ELR (cell line): ENCODE data around the gene BLID.

Experiments
- DNase-seq: peaks from one replicate; pipeline ENCODE4 v3.0.0-alpha.2; 2015; ENCODE audit warnings: low read depth

The BLID gene, protein sequence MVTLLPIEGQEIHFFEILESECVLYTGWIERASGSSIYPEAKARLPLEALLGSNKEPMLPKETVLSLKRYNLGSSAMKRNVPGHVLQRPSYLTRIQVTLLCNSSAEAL

DNA sequence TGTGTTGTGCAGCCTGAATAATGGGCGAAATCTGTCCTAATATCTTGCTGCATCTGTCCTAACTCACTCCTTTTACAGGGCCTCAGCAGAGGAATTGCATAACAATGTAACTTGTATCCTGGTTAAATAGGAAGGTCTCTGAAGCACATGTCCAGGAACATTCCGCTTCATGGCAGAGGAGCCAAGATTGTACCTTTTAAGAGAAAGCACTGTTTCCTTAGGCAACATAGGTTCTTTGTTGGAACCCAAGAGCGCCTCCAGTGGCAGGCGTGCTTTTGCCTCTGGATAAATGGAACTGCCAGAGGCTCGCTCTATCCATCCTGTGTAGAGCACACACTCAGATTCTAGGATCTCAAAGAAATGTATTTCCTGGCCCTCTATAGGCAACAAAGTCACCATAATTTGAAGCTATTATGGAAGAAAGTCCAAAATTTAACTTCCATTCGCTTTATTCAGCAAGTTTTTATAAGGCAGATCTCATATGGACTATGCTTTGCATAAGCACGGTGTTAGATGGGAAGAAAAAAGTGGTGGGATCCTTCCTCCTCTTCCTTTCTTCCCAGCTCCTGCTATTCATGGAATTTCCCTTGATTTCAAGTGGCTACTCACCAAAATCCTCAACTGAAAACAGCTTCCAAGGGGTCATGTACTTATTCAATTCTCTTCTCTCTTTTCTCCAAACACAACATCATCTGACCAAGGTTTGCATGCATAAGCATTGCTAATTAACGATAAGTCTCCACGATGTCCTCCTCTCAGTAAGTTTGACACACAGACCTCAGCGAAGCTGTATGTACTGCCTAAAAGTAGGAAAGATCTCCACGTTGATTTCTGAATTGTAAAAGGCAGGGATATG is at the start of gene BLID:
TSS of gene BLID (minus strand) at position 692 of the 856 bp plus-strand sequence. CDS start at position 399, 293 bp downstream.
- peak; percentile 43 for DNase-seq

DNA sequence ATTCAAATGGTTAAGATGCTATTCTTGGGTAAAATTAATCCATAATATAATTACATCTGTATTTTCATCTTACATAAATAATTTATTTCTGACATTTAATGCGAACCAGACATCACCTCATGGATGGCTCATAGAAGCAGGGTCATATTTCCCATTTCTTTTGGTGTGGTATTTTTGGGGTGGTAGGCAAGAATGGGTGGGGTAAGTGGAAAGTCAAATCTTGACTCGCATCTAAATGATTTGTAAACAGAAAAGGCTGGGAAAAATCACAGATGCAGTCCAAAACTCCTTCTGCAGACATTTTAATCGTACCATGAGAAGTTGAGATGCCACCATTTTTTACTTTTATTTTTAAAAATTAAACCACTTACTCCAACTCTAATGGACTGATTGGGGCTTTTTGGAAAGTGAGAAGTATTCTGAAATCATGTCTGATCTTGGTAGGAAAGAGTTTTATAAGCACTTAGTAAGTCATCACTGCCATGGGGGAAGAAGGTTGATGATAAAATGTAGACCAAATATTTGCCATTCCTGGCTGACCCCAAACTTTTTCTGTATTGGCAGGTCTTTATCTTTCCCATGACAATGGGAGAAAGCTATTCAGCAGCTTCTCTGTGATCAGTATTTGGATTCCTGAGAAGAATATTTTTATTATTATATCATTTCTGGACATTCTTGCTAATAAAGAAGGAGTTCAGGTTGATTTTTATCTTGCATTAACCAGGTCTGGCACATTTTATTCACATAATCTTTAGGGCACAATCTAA is 47.2 kb upstream of the BLID start:
- peak; percentile 65 for DNase-seq

DNA sequence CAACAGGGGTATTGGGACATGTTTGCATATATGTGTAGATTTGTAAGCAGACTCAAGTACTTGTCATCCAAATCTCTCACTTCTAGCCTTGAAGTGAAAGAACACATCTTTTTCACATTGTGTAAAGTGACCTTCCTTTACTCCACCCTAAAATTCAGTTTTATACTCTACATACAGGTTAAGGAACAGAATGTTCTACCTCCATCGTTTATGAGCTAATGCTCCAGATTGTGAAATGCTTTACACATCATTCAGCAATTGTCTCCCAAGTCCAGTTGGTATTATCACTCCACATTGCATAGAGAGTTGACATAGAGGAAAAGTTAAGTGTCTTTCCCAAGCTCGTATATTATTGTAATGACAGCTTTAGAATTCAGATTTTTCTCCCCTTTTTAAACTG is 46.1 kb upstream of the BLID start:
- no peak for DNase-seq

DNA sequence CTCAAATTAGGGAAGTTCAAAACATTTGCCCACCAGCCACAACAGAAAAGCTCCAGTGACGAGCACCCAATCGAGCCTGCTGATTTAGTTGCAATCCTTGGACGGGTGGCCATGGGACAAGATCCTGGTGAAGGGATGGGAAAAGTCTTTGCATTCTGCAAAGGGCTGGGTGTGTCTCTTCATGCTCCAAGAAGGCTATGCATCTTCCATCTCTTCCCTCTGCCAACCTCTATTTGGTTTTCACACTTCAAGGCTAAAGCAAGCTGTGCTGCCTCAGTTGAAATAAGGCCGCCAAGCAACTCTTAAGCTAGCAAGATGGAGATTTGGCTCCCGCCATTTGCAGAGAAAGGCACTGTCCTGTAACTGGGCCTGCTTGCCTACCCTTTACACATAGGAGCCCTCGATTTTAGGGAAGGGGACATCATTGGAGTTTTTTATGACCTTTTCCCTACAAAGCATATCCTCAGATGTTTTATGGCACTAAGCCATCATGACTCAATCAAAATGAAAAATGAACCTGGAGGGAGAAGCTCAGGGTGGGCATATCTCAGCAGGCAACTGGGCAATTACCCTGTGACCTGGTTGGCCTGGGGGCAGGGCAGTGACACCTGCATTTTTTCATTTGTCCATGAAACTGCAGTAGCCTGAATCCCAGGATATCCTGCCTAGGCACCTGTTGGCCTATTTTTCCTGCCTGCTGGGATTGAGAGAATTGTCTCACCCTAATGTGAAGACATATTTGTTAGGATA is 45.0 kb upstream of the BLID start:
- DNase-seq, result no peak

DNA sequence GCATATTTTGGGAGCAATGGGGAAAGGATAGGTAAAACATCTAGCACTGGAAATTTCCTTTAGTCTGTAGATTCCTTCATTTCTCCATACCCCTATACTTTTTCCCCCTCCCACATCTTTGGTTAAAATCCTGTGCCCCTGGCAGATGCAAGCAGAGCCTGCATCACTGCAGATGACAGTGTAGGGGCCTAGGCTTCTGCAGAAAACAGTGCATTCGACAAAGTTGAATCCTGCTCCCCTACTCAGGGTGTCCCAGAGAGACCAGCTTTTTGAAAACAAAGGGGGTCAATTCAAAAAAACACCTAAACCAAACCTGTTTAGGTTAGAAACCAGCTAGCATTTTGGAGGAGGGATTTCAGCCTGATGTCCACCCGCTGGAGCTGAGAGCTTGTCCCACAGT is 43.8 kb upstream of the BLID start:
- no peak for DNase-seq

DNA sequence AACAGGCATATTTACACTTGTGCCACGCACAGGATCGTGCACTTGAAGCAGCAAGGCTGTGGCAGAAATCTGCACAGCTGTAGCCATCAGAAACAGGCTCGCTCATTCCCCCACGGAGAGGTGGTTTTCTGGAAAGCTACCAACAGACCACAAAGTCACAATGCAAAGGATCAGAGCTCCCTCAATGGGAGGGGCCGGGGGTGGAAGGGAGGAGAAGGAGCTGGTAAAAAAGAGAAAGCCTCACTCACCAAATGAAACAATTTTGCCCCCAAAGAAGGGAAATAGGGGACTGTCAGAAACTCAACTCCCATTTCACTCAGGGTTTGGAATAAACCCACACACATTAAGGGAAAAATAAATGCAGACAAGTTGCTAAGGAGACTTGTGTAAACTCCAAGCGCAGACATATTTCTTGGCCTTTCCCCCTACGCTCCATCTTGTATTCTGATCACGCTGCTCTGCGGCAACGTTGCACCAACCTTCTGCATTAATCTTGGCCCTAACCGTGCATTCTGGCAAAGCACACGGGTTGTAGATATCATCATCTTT is 43.2 kb upstream of the BLID start:
- peak; percentile 51 for DNase-seq

DNA sequence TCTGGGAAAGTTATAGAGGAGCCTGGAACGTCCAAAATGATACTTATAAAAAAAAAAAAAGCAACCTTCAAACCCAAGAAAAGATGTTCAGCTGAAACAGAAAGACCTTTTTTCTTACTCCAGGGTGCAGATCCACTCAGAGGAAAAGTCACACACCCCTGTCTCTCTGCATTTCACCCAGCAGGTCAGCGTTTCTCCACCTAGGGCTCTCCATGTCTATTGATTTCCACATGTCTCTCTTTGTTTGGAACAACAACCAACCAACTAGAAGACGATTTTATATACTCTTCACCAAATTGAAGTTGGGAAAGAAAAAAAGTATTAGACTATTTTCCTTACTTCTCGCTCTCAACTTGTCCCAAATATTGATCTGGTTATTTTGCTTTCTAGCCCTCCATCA is 42.2 kb upstream of the BLID start:
- no peak for DNase-seq

DNA sequence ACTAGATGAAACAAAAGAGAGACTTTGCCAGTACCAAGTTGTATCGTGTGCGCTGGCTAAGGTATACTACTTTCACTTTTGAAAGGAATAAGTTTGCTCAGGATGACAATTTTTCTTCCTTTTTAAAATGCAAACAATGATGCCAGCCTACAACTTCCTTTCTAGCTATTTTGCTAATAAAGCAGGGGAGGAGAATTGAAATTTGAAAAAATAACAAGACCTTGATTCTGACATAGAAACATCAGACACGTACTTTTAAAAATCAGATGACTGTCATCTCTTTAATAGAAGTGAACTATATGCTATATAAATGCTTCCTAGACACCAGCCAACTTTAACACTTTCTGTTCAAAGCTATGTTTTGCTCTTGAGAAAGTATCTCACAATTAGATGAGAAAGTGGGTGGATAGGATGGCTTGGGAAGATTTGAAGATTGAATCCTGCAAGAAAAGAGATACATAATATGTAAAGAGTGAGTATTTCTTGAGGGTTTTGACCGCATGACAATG is 41.7 kb upstream of the BLID start:
- DNase-seq, result no peak

DNA sequence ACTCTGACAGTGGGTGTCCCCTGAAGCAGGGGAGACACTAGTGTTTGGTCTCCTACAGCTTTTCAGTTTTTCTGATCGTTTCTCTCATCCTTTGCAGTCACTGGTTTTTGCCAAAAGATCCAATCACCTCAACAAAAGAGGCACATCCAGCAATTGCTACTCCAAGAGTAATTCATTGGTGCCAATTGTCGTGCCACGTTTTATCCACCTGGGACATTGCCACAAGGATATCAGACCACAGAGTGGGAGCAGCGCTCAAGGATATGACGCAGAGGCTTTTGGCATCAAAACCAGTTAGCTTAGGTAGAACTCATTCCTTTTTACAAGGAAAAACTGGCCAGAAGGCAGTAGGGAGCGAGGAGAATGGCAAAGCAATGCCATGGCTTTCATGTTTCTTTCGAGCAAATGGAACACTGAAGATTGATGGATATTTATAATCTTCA is 40.9 kb upstream of the BLID start:
- no peak for DNase-seq

DNA sequence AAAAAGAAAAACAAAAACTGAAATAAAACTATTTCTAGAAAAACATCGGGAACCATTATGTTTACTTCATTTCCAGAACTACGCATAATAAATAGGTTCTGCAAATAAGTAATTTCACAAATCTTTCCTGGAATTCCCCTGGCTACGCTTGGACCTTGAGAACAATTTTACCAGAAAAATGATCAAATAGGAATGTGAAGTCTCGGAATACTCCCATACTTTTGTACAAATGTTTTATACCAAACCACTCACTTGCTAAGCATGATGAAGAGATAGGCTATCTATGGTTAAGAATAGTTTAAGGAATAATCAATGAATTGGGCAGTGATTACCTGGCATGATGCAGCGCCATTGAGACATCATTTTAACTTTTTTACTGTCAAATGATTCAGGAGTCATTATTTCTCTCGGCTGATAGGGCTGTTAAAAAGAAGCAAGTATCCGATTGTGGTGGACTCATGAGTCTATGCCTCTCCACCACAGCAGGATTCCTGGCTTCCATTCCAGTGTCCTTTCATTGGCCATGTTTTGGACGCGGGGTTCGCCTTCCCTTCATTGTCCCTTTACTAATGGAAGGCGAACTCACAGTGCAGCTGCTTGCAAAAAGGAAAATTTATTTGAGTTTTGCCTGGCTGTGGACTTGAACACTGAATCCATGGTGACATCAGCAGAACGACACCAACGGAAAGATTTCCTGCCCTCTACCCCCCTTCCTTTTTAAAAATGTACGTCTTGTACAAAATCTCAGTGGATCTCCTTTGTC is 39.9 kb upstream of the BLID start:
- no peak for DNase-seq

DNA sequence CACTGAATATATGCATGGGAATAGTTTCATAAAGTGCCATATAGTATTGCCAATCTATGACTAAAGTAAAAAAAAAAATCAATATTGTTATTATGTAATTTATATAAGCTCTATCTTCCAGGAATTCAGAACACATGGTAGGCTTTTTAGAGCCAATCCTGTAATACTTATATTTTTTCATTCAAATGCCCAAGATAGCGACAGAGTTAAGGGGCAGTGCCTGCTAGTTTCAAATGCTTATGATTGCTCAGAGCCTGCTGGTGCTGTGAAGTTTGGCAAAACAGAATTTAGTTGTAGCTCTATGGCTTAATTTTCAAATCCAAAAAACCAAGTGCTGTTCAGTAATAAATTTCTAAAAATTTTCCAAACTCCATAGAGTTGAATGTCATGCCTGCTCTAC is 39.0 kb upstream of the BLID start:
- no peak for DNase-seq

DNA sequence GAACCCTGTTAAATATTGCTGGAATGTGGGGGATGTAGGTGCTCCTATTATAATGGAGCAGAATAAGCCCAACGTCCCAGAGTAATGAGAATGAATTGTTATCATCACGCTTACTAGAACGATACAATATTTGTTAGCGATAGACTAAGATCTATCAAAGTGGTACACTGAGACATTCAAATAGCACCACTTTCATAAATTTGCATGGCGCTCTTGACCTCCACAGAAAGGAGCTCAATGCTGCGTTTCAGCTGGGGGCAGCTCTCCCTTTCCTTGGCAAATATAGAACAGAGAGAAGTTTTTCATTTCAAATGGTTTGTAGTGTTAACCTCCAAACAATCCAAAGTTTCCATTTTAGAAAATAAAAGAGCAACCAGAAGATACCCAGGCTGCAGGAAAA is 38.2 kb upstream of the BLID start:
- no peak for DNase-seq

DNA sequence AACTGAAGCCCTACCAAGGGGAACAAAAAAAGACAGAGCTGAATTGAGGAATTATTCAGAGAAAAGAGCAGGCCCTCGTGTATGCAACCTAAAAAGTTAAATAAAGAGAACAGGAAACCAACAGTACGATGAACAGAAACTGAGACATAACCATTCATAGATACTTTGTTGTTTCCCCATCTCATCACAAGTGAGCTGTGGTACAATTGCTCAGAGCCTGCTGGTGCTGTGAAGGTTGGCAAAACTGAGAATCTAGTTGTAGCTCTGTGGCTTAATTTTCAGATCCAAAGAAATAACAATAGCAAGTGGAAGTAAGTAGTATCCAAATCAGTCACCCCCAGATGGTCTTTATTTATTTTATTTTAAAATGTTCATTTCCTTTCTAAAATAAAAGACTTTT is 37.7 kb upstream of the BLID start:
- no peak for DNase-seq

DNA sequence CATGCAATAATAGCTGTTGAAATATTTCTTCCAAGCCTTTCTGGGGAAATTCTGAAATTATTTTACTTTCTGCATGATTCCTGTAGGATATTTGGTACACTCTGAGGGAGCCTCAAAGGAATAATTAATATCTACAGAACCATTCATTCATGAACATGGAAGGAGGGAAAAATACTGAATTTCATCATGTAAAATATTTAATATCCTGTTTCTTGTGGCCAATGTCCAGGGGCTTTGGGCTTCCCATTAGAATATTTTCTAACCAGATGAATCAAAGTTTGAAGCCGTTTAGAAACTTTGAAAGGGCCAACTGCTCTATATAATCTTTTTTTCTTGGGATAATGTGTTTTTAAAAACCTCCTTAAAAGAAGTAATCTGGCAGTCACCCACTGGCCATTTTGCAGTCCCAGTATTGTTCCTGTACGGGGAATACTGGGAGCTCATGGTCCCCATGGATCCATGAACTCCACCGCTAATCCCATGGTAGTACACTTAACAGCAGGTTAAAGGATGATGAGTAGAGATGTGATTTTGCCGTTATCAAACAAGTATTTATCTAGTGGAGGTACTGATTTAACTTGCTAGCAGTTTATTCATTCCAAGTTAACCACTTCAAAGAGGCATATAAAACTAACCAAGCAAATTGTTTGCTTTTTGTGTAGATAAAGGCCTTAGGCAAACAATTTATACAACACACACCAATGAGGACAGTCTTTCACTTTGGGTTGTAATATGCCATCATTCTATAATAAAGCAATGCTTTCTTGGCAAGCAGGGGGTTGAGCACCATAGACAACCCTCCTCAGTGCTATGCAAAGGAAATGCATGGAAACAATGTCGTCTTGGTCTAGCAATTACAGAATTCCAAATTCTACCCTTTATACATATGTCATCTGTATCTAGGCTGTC is 34.5 kb upstream of the BLID start:
- no peak for DNase-seq

DNA sequence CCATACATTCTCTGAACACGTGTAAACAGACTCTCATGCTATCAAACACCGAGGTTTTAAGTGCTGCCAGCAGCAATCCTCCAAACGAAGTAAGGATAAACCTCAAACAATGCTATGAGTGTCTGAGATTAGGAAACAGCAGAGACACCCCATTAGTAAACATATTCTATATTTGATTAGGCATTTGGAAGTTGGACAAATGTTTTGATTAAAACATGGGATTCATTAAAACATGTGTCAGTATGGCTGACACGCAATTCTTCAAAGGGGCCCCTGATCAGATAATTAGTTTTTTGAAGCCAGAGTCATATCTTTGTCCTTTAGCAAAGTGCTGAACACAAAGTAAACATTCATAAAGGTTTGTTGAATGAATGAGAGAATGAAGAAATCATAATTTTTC is 33.2 kb upstream of the BLID start:
- no peak for DNase-seq

DNA sequence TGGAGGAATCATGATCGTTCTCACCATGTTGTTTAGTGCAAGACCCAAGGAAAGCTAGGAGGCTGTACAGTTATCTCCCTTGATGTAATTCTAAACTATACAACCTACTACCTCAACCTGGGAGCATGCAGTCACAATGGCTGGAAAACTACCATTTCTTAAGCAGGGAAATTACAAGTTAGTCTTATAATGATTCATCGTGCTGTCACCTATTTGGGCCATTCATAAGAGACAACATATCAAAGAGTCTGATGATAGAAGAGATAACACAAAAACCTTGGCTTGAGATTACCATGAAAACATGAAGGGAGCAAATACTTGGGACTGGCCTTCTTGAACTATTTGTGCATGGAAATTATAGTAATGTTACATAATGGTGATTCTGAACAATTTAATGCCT is 30.5 kb upstream of the BLID start:
- DNase-seq, result peak; percentile 90

DNA sequence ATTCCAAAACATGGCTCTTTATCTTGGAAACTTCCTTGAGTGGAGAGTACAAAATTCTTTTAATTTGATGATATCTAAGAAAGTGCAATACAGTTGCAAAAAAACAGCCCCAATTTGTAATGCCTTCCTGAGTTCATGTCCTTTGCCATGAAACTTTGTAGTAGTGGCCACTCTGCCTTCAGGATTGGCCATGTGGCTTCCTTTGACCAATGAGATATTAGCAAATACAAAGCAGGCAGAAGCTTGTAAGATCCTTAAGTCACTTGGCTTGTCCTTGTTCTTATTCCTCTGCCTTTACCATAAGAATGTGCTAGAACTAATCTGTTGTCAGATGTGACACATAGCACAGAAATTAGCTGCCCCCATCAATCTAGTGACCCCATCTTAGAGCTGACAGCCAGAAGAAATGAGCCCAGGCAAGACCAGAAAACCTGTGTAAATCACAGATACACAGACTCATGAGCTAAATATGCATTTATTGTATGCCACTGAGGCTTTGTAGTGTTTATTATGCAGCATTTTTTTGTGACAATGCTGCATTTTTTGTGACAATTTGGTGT is 29.8 kb upstream of the BLID start:
- DNase-seq, result no peak

DNA sequence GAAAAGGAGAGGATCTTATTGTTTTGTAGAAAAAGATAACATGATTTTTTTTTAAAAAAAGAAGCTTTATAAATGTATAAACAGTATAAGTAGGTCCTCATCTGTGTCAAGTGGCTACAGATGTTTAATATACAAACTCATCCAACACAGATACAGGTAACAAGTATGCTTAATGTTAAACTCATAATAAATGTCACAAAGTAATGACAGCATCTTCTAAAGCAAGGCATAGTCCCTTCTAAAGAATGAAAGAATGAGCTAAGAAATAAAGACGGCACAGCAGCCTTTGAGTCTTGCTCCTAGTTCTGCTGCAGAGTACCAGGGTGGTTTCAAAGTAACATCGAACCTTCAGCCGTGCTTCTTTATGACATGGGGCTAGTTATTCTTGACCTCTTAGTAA is 28.7 kb upstream of the BLID start:
- no peak for DNase-seq

DNA sequence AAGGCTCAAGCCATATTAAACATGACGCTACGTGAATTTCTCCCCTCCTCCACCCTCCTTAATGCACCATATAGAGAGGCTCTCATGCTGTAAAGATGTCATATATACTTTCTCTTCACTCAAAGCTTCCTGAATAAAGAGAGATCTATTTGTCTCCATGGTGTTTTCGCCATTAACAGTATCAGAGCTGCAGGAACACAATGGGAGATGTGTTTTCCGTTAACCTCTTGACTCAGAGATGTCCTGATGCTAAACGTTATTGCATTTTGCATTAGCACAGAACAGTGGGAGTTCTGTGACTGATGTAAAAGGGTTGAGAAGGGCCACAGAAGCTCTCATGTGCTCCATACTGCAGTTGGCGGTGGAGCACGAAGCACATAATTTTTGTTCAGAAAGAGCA is 25.7 kb upstream of the BLID start:
- no peak for DNase-seq

DNA sequence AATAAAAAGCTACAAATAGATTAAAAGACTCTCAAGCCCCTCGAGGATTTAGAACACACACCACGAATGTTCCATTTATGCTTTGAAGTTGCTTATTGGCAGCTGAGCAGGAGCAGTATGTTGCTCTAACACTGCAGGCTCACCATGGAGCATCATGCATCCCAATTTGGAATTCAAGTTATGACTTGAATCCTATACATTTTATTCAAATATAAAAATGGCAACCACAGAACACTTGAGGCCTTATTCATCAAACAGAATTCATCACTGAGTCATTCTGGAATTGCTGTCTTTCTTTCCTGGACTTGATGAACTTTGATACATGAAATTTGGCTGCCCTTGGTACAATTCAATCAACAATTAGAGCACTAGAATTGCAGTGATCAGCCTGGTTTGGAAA is 24.5 kb upstream of the BLID start:
- peak; percentile 94 for DNase-seq
